Parathyroid adenoma (tissue), 2 donors: ENCODE data around the gene QSOX1.
A peak's percentile ranks its signal among the peaks of the same experiment; 100 is the strongest.

ENCODE experiments used
- H2AFZ ChIP-seq: fragments of 300-600 bp; sonication (generic); one replicate; pipeline ENCODE4 v1.7.0; 2017; ENCODE audit warnings: antibody characterized with exemption, mild to moderate bottlenecking
- H3K27ac ChIP-seq: fragments of 300-600 bp; sonication (generic); one replicate; pipeline ENCODE4 v1.7.0; 2017
- H3K27me3 ChIP-seq: fragments of 300-600 bp; sonication (generic); one replicate; pipeline ENCODE4 v1.7.0; 2017; ENCODE audit warnings: low read length; ENCODE audit not compliant: control insufficient read depth, insufficient read depth
- H3K36me3 ChIP-seq: fragments of 300-600 bp; sonication (generic); one replicate; pipeline ENCODE4 v1.7.0; 2017; ENCODE audit warnings: low read length; ENCODE audit not compliant: control insufficient read depth, insufficient read depth
- H3K4me1 ChIP-seq: fragments of 300-600 bp; sonication (generic); one replicate; pipeline ENCODE4 v1.7.0; 2017; ENCODE audit warnings: control low read depth
- H3K4me2 ChIP-seq: fragments of 300-600 bp; sonication (generic); one replicate; pipeline ENCODE4 v1.7.0; 2017; ENCODE audit warnings: low read length
- H3K4me3 ChIP-seq: fragments of 300-600 bp; sonication (generic); one replicate; pipeline ENCODE4 v1.7.0; 2017; ENCODE audit warnings: low read depth, low read length
- H3K79me2 ChIP-seq: fragments of 300-600 bp; sonication (generic); one replicate; pipeline ENCODE4 v1.7.0; 2017; ENCODE audit warnings: control low read depth
- H3K9ac ChIP-seq: fragments of 300-600 bp; sonication (generic); one replicate; pipeline ENCODE4 v1.7.0; 2017; ENCODE audit warnings: mild to moderate bottlenecking
- H3K9me3 ChIP-seq: fragments of 300-600 bp; sonication (generic); one replicate; pipeline ENCODE4 v1.7.0; 2017; ENCODE audit warnings: low read length; ENCODE audit not compliant: control insufficient read depth
- CTCF ChIP-seq: fragments of 300-600 bp; sonication (generic); IDR thresholded peaks from one replicate; pipeline ENCODE4 v1.7.0; 2017; ENCODE audit warnings: antibody characterized with exemption, mild to moderate bottlenecking
- donor health status: primary hyperparathyroidism.

QSOX1 gene

GRCh38 chr1:180163041-180163440, 8.4 kb downstream of the QSOX1 start:
- Histone ChIP-seq H3K79me2 (no peaks in the 10 kb centered on the region), H2AFZ (no peak overlapping the region), H3K27me3 (no peaks in the 10 kb centered on the region), H3K4me3 (no peak overlapping the region), H3K27ac (no peak overlapping the region), H3K4me2 (no peak overlapping the region), H3K9ac (no peak overlapping the region), H3K36me3 (no peaks in the 10 kb centered on the region), H3K4me1 (no peaks in the 10 kb centered on the region), H3K9me3 (no peaks in the 10 kb centered on the region)
- no peak for TF ChIP-seq CTCF

- Histone ChIP-seq H3K9ac (no peak overlapping the region), H3K79me2 (no peaks in the 10 kb centered on the region), H3K27me3 (no peaks in the 10 kb centered on the region), H3K4me2 (no peak overlapping the region), H3K9me3 (no peaks in the 10 kb centered on the region), H3K36me3 (no peaks in the 10 kb centered on the region), H2AFZ (no peak overlapping the region), H3K4me1 (no peaks in the 10 kb centered on the region), H3K4me3 (no peak overlapping the region), H3K27ac (no peak overlapping the region)
- TF ChIP-seq CTCF, result no peak
Observed at GRCh38 chr1:180165096-180165495, 10.4 kb downstream of the QSOX1 start.

- Histone ChIP-seq H3K9ac (no peak overlapping the region), H3K79me2 (no peaks in the 10 kb centered on the region), H3K4me3 (no peak overlapping the region), H3K36me3 (no peaks in the 10 kb centered on the region), H3K27ac (no peak overlapping the region), H3K9me3 (no peaks in the 10 kb centered on the region), H3K27me3 (no peaks in the 10 kb centered on the region), H3K4me1 (no peaks in the 10 kb centered on the region), H3K4me2 (no peak overlapping the region), H2AFZ (no peak overlapping the region)
- TF ChIP-seq CTCF, result no peak
Observed at GRCh38 chr1:180165509-180166435, 11.1 kb downstream of the QSOX1 start.

- Histone ChIP-seq H3K4me3 (no peak overlapping the region), H3K27me3 (no peaks in the 10 kb centered on the region), H3K27ac (peak overlapping the region; percentile 7), H3K4me1 (no peaks in the 10 kb centered on the region), H3K36me3 (no peaks in the 10 kb centered on the region), H3K4me2 (no peak overlapping the region), H3K79me2 (no peaks in the 10 kb centered on the region), H3K9ac (no peak overlapping the region), H2AFZ (no peak overlapping the region), H3K9me3 (no peaks in the 10 kb centered on the region)
- no peak for TF ChIP-seq CTCF
Observed at GRCh38 chr1:180166436-180166800, 11.7 kb downstream of the QSOX1 start.
